ENCODE measurements around the gene LSM10. TPM values are rescaled to one million over a fixed set of nuclear protein-coding genes. Genes with fewer than 3 reads are reported as not detected.

The LSM10 gene
- 33.2 and 38.2 TPM in 2 replicates for total RNA-seq

DNA sequence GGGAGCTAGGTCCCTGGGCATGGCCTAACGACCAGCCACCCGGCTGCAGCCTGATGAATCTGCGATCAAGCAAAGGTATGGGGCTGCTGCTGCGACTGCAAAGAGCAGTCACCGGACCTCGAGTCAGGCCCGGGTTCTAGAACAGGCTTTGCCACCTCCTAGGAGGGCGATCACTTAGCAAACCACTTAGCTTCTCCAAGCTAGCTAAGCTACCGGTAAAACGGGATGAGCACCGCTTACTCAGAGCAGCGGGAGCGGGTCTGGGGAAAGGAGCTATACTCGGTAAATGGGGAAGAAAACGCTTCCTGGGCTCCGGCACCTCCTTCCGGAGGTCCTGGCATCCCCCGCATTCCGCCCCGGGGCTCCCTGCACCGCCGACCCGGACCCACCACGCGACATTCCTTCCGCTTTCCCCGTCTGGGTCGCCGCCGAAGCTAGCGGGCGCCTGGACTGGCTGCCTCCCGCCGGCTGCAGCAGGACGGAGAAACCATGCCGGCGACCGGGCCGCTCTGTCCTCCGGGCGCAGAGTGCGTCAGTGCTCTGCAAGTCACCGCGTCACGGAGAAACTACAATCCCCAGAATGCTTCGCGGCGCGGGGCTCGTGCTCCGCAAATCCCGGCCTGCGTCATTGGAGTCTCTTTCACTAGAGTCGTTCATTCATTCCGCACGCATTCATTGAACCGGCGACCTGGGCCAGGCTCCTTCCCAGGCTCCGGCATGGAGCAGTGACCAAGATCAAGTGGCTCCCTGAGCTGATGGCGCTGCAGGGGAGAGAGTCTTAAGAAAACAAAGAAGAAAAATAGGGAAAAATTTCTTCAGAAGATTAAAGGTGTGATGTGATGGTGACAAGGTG is at the start of gene LSM10:
Gene LSM10 (minus strand): TSS at position 531 of the 853 bp plus-strand sequence. CDS start 3,779 bp downstream, outside the sequence.

GRCh38 chr1:36385410-36386264 is 12.1 kb downstream of the LSM10 start, which contains the start of gene STK40:
STK40 (minus strand) TSS chr1:36385924; CDS start chr1:36361332, 24,592 bp downstream.

Other genes starting within 250 kb of the LSM10 start
- 84.8 and 112 TPM in 2 replicates for gene TRAPPC3, start 248.4 kb downstream of the LSM10 start, total RNA-seq
- 102 and 188 TPM in 2 replicates for gene MAP7D1, start 241.7 kb downstream of the LSM10 start, total RNA-seq
- gene THRAP3, start 173.5 kb downstream of the LSM10 start, total RNA-seq, result 58.5 and 62.3 TPM in 2 replicates
- gene SH3D21, start 91.5 kb downstream of the LSM10 start, total RNA-seq, result 2.4 and 3.2 TPM in 2 replicates
- gene EVA1B, start 74.3 kb downstream of the LSM10 start, total RNA-seq, result 418 and 423 TPM in 2 replicates
- gene STK40, start 12.0 kb downstream of the LSM10 start, total RNA-seq, result 11.7 and 21.9 TPM in 2 replicates
- 6.8 and 9.2 TPM in 2 replicates for gene OSCP1, start 52.5 kb upstream of the LSM10 start, total RNA-seq
- 82.3 and 109 TPM in 2 replicates for gene MRPS15, start 66.5 kb upstream of the LSM10 start, total RNA-seq
- gene CSF3R, start 85.0 kb upstream of the LSM10 start, total RNA-seq, result not detected in 2 replicates

All from pericardium fibroblast (primary cell).